H1 (cell line): ENCODE results near the gene PRAME. TPM values are rescaled to one million over a fixed set of nuclear protein-coding genes. Genes with fewer than 3 reads are reported as not detected.

ENCODE experiments used
- CTCF ChIA-PET: fragments of 300-600 bp; sonication (Branson Sonifier 250); formaldehyde crosslinking; loops from one replicate; lab custom pipeline; 2021; ENCODE audit not compliant: partially characterized antibody; lab: Charles Lee
- POLR2A ChIA-PET: fragments of 300-600 bp; sonication (Branson Sonifier 250); formaldehyde crosslinking; loops from one replicate; lab custom pipeline; 2021; ENCODE audit warnings: inconsistent platforms; ENCODE audit not compliant: partially characterized antibody; lab: Charles Lee
- DNase-seq, 2 experiments: peaks; one replicate each; pipeline versions ENCODE4 v3.0.0 to v3.0.0-alpha.2; 2010 to 2022; ENCODE audit warnings: low spot score in 2 of 2, low read depth in 1 of 2, mixed read lengths in 1 of 2
- FAIRE-seq: peaks from 2 replicates; lab custom pipeline; 2011; peaks lifted over from hg19 to GRCh38; lab: Jason Lieb, UNC
- H2AFZ ChIP-seq: 2 replicates; pipeline ENCODE4 v1.8.1; 2012; ENCODE audit warnings: low read length, inconsistent platforms
- H2AK5ac ChIP-seq: 2 replicates; pipeline ENCODE4 v1.6.1; 2013; ENCODE audit warnings: low read depth, low read length
- H2BK120ac ChIP-seq: replicated peaks from 2 replicates; pipeline ENCODE3; 2013; ENCODE audit warnings: low read depth, low read length, inconsistent platforms
- H2BK12ac ChIP-seq: 2 replicates; pipeline ENCODE4 v1.6.1; 2013; ENCODE audit warnings: low read depth, low read length
- H2BK15ac ChIP-seq: 2 replicates; pipeline ENCODE4 v1.6.1; 2013; ENCODE audit warnings: low read length
- H2BK20ac ChIP-seq: 2 replicates; pipeline ENCODE4 v1.6.1; 2013; ENCODE audit warnings: low read length
- H2BK5ac ChIP-seq: 2 replicates; pipeline ENCODE4 v1.6.1; 2013; ENCODE audit warnings: low read depth, low read length
- H3K14ac ChIP-seq: 2 replicates; pipeline ENCODE4 v1.6.1; 2013; ENCODE audit warnings: inconsistent platforms; ENCODE audit not compliant: insufficient read length
- H3K18ac ChIP-seq: 2 replicates; pipeline ENCODE4 v1.6.1; 2013; ENCODE audit warnings: low read length; ENCODE audit errors: extremely low read depth
- H3K23ac ChIP-seq: 2 replicates; pipeline ENCODE4 v1.6.1; 2013; ENCODE audit warnings: inconsistent platforms; ENCODE audit not compliant: insufficient read length
- H3K23me2 ChIP-seq: 2 replicates; pipeline ENCODE4 v1.6.1; 2013; ENCODE audit warnings: low read depth, low read length
- H3K27ac ChIP-seq: 2 replicates; pipeline ENCODE4 v1.6.1; 2011; ENCODE audit warnings: low read depth, low read length, inconsistent platforms
- H3K27me3 ChIP-seq, 4 experiments: replicated peaks in 1 of 4; 1 replicate in 1 of 4; 2 replicates in 3 of 4; pipeline versions ENCODE4 v1.6.1 to v1.8.1; 2011 to 2013; ENCODE audit warnings: low read length in 3 of 4, mild to moderate bottlenecking in 3 of 4, inconsistent platforms in 2 of 4, mixed read lengths in 2 of 4, moderate library complexity in 1 of 4; ENCODE audit not compliant: control insufficient read depth in 3 of 4, insufficient read depth in 3 of 4; ENCODE audit errors: extremely low read depth in 1 of 4
- H3K36me3 ChIP-seq, 4 experiments: 2 replicates each; pipeline versions ENCODE4 v1.6.1 to v1.8.1; 2011 to 2013; ENCODE audit warnings: mild to moderate bottlenecking in 4 of 4, low read length in 3 of 4, moderate library complexity in 2 of 4, control low read depth in 1 of 4, inconsistent platforms in 1 of 4; ENCODE audit not compliant: insufficient read depth in 4 of 4, control insufficient read depth in 2 of 4
- H3K4ac ChIP-seq: replicated peaks from 2 replicates; pipeline ENCODE3; 2013; ENCODE audit warnings: low read length, low read depth, mixed read lengths, inconsistent platforms; ENCODE audit not compliant: insufficient read length
- H3K4me1 ChIP-seq, 4 experiments: replicated peaks in 1 of 4; 1 replicate in 1 of 4; 2 replicates in 3 of 4; pipeline versions ENCODE4 v1.6.1 to v1.8.1; 2011 to 2013; ENCODE audit warnings: low read length in 3 of 4, inconsistent platforms in 2 of 4, mixed read lengths in 1 of 4; ENCODE audit not compliant: insufficient read depth in 4 of 4, control insufficient read depth in 3 of 4
- H3K4me2 ChIP-seq, 2 experiments: 2 replicates each; pipeline versions ENCODE4 v1.6.1 to v1.8.1; 2011 to 2013; ENCODE audit warnings: low read depth in 2 of 2, low read length in 2 of 2, control low read depth in 1 of 2, inconsistent platforms in 1 of 2, mild to moderate bottlenecking in 1 of 2; ENCODE audit not compliant: insufficient read depth in 1 of 2
- H3K4me3 ChIP-seq, 4 experiments: fragments of 200-600, 300-600 bp in 1 of 4; sonication (generic), shearing (Covaris generic), sonication (Bioruptor Twin) in 1 of 4; 2 replicates each; pipeline versions ENCODE4 v1.5.1 to v1.8.1; 2011 to 2016; ENCODE audit warnings: low read length in 4 of 4, low read depth in 3 of 4, control low read depth in 2 of 4, inconsistent platforms in 2 of 4, mild to moderate bottlenecking in 2 of 4, mixed read lengths in 1 of 4, moderate library complexity in 1 of 4; ENCODE audit not compliant: insufficient read depth in 2 of 4; ENCODE audit errors: extremely low read depth in 1 of 4
- H3K56ac ChIP-seq: replicated peaks from 2 replicates; pipeline ENCODE3; 2013; ENCODE audit warnings: low read depth, mild to moderate bottlenecking, mixed read lengths, low read length, inconsistent platforms; ENCODE audit not compliant: insufficient read length
- H3K79me1 ChIP-seq: 2 replicates; pipeline ENCODE4 v1.6.1; 2013; ENCODE audit warnings: low read depth, low read length, control low read depth
- H3K79me2 ChIP-seq, 2 experiments: 2 replicates each; pipeline versions ENCODE4 v1.6.1 to v1.8.1; 2012 to 2013; ENCODE audit warnings: low read length in 2 of 2, mild to moderate bottlenecking in 2 of 2, inconsistent platforms in 1 of 2; ENCODE audit not compliant: insufficient read depth in 2 of 2, control insufficient read depth in 1 of 2
- H3K9ac ChIP-seq, 4 experiments: replicated peaks in 1 of 4; 1 replicate in 1 of 4; 2 replicates in 3 of 4; pipeline versions ENCODE4 v1.6.1 to v1.8.1; 2011 to 2013; ENCODE audit warnings: low read depth in 3 of 4, low read length in 3 of 4, control low read depth in 2 of 4, mild to moderate bottlenecking in 2 of 4, moderate library complexity in 2 of 4, inconsistent platforms in 1 of 4; ENCODE audit errors: extremely low read depth in 1 of 4
- H3K9me3 ChIP-seq, 2 experiments: 2 replicates each; pipeline versions ENCODE4 v1.6.1 to v1.8.1; 2012 to 2013; ENCODE audit warnings: mild to moderate bottlenecking in 2 of 2, moderate library complexity in 2 of 2, control low read depth in 1 of 2, inconsistent platforms in 1 of 2, low read depth in 1 of 2, low read length in 1 of 2, mixed read lengths in 1 of 2; ENCODE audit not compliant: insufficient read depth in 2 of 2
- H4K20me1 ChIP-seq, 2 experiments: replicated peaks in 1 of 2; 2 replicates each; pipeline versions ENCODE3 to v1.8.1; 2011 to 2013; ENCODE audit warnings: inconsistent platforms in 2 of 2, low read length in 2 of 2, mild to moderate bottlenecking in 1 of 2; ENCODE audit not compliant: insufficient read depth in 2 of 2, control insufficient read depth in 1 of 2
- H4K5ac ChIP-seq: 2 replicates; pipeline ENCODE4 v1.6.1; 2013; ENCODE audit warnings: low read length, low read depth, mixed read lengths, inconsistent platforms; ENCODE audit not compliant: insufficient read length
- H4K8ac ChIP-seq: 2 replicates; pipeline ENCODE4 v1.8.0; 2013; ENCODE audit warnings: mild to moderate bottlenecking, moderate library complexity, low read length, inconsistent platforms; ENCODE audit not compliant: insufficient read depth; ENCODE audit errors: extremely low read depth
- H4K91ac ChIP-seq: replicated peaks from 2 replicates; pipeline ENCODE3; 2013; ENCODE audit warnings: low read length, mixed read lengths, inconsistent platforms; ENCODE audit not compliant: insufficient read length
- BRCA1 ChIP-seq: IDR thresholded peaks from 2 replicates; pipeline ENCODE4 v1.6.1; 2012; ENCODE audit warnings: low read depth, low read length, improper control_type of control experiment
- JUND ChIP-seq: IDR thresholded peaks from 2 replicates; pipeline ENCODE4 v1.6.1; 2011; ENCODE audit warnings: mild to moderate bottlenecking, improper control_type of control experiment, low read length
- NANOG ChIP-seq: IDR thresholded peaks from 2 replicates; pipeline ENCODE4 v1.6.1; 2011; ENCODE audit warnings: low read length, low read depth, mild to moderate bottlenecking, inconsistent platforms; ENCODE audit not compliant: insufficient read depth, poor library complexity, severe bottlenecking
- SIN3A ChIP-seq, 2 experiments: IDR thresholded peaks in 1 of 2; conservative IDR thresholded peaks in 1 of 2; 2 replicates each; pipeline ENCODE4 v1.6.1; 2011 to 2012; ENCODE audit warnings: low read length in 2 of 2, improper control_type of control experiment in 1 of 2, low read depth in 1 of 2, mild to moderate bottlenecking in 1 of 2
- WGBS, 2 experiments: shearing (Covaris generic) in 1 of 2; methylation state at CpG; one replicate each; pipeline versions ENCODE4 v1.1.6 to v1.1.7; 2013 to 2015; ENCODE audit warnings: low lambda C conversion rate in 2 of 2, mixed read lengths in 2 of 2, inconsistent platforms in 1 of 2, low coverage in 1 of 2, missing lambda C conversion rate in 1 of 2; ENCODE audit not compliant: insufficient replicate concordance in 2 of 2, insufficient coverage in 1 of 2, insufficient read length in 1 of 2; ENCODE audit errors: extremely low coverage in 1 of 2, missing lambda C conversion rate in 1 of 2; 5-methylcytosine and 5-hydroxymethylcytosine counted together
- polyA plus RNA-seq, 7 experiments: library from polyadenylated mRNA; depleted of rRNA in 3 of 7; stranded (reverse) in 5 of 7; unstranded in 2 of 7; fragments of >200 nt in 5 of 7; fragments of 200-250 nt in 2 of 7; gene quantifications; 1 replicate in 5 of 7; 2 replicates in 1 of 7; 4 replicates in 1 of 7; pipeline versions ENCODE4 v1.2.1 to v1.2.3, GENCODE V29; 2011 to 2013; ENCODE audit warnings: missing spikeins in 2 of 7, mixed read lengths in 2 of 7
- total RNA-seq: library from RNA; stranded (reverse); fragmentation: NEBNext Ultra II Directional; extraction: Animal tissue kit (Norgen Biotek cat#: 25700); gene quantifications from 2 replicates; pipeline ENCODE4 v1.2.1, GENCODE V29; 2021

Gene PRAME
- total and polyA plus RNA-seq, 2 of the 8 experiments (the other 6 are each of a cell fraction or from before 2014, with no cell fraction given) = 0.15 to 1.1 TPM

DNA sequence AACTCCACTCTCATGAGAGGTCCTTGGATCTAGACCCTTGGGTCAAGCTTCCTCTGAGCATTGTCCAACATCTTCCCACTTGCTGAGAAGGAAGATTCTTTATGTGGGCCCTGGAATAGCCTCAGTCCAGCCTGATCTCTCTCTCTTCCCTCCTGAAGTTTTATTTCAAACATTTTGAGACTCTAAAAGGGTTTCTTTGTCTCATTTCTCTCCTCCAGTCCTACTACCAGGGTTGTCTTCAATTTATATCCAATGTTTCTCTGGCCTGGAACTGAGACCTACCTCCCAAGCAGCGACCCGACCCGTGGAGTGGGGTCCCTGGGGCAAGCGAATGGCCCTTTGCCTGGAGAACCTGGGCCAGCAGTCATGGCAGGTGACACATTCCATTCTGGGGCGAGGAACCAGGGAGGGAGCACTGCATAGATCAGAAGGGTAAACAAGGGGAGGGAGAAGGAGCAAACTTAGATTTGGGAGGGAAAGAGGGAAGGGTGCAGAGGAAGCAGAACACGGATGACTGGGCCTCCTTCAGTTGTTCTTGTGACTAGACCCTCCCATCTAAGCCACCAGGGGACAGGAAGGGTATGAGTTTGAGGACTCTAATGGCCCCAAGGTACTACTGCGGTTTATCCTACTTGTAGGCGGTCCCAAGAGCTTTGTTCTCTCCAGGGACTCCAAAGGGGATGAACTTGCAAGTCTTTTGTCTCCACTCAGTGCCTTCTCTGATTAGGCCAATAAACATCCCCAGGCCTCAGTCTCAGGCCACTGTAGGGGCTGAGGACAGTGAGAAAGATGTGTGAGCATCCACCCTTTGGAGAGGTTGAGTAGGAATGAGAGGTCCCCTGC, 14.2 kb upstream of the PRAME start:
- H3K27me3 ChIP-seq = peaks cover 28 to 73% (median 55%) of the 10 kb centered on the region in 4 experiments
- FAIRE-seq = no peak

More for the DNA sequence above, 14.2 kb upstream of the PRAME start:
- Histone ChIP-seq H3K23ac (no peak overlapping the region), H2BK12ac (no peak overlapping the region), H2BK5ac (no peak overlapping the region), H4K20me1 (no peaks in the 10 kb centered on the region), H4K91ac (no peak overlapping the region), H2BK120ac (no peak overlapping the region), H3K36me3 (no peaks in the 10 kb centered on the region), H2BK15ac (no peak overlapping the region), H3K56ac (no peak overlapping the region), H3K14ac (no peak overlapping the region), H3K9ac (no peak overlapping the region), H3K9me3 (peaks cover 25 to 52% of the 10 kb centered on the region in 2 experiments), H3K4me1 (no peaks in the 10 kb centered on the region), H3K23me2 (no peaks in the 10 kb centered on the region), H3K4me2 (no peak overlapping the region), H4K8ac (no peak overlapping the region), H4K5ac (no peak overlapping the region), H2AFZ (no peak overlapping the region), H3K27ac (no peak overlapping the region), H3K4ac (no peak overlapping the region), H2AK5ac (no peak overlapping the region), H2BK20ac (no peak overlapping the region), H3K18ac (no peak overlapping the region), H3K79me2 (no peaks in the 10 kb centered on the region), H3K79me1 (no peaks in the 10 kb centered on the region), H3K4me3 (no peak overlapping the region)
- no peak for DNase-seq
- WGBS, 2 experiments = 58% methylated on average over 8 of the region's 8 CpGs; no CpG with 5 or more reads in 1 of the 2 experiments
- CTCF ChIA-PET = interaction anchor here (0.9 to 1.6 kb wide), 2 partner anchors 109 to 373 kb away, joined by 3 read pairs; no protein-coding TSS in a partner anchor
- no peak for TF ChIP-seq NANOG
- TF ChIP-seq JUND = no peak
- no peak for TF ChIP-seq BRCA1
- TF ChIP-seq SIN3A (conservative IDR thresholded peaks at IDR 0.05 in 1 of 2, IDR thresholded peaks at IDR 0.05 in 1 of 2; ENCODE audit: low read depth in 1 of 2, low read length in 2 of 2) = no peak
- POLR2A ChIA-PET = no interaction called here
